Measurements from ENCODE around the gene CNTN4. TPM values are rescaled to one million over a fixed set of nuclear protein-coding genes. Genes with fewer than 3 reads are reported as not detected.

The CNTN4 gene
- total and polyA plus RNA-seq, 2 experiments from 2014 or later: 0.91 to 4.0 TPM

- no peaks in the 10 kb centered on the region for H4K20me1 ChIP-seq (replicated peaks; ENCODE audit: insufficient read depth)
- H3K4me2 ChIP-seq: no peak overlapping the region
- DNase-seq (ENCODE audit: low spot score) (peak; percentile 45), ATAC-seq (no peak)
- H3K36me3 Mint-ChIP-seq (ENCODE audit: low read depth): peaks cover 34% of the 10 kb centered on the region
- no peak overlapping the region for H3K27ac Mint-ChIP-seq
- no peak overlapping the region for H3K4me3 ChIP-seq
- no peaks in the 10 kb centered on the region for H3F3A ChIP-seq (replicated peaks; ENCODE audit: low read depth)
- TF ChIP-seq ZNF114 (CRISPR knock-in tag; IDR thresholded peaks at IDR 0.05) (no peak), REST (IDR thresholded peaks at IDR 0.05; ENCODE audit: unreplicated experiment) (peak; percentile 76)
- H3K27me3 ChIP-seq (ENCODE audit: insufficient read depth): no peaks in the 10 kb centered on the region
- H3K4me3 Mint-ChIP-seq: no peak overlapping the region
- no peaks in the 10 kb centered on the region for H3K79me2 ChIP-seq (replicated peaks; ENCODE audit: insufficient read depth)
- no peak overlapping the region for H3K27ac ChIP-seq (ENCODE audit: low read depth)
- H3K4me1 Mint-ChIP-seq: no peaks in the 10 kb centered on the region
- H3K9me3 Mint-ChIP-seq: peaks cover 97% of the 10 kb centered on the region
- H3K9me2 ChIP-seq (ENCODE audit: insufficient read depth): no peaks in the 10 kb centered on the region
- H2AFZ ChIP-seq: no peak overlapping the region
- H3K27me3 Mint-ChIP-seq (ENCODE audit: insufficient read depth, low read depth, poor library complexity): peaks cover under 1% of the 10 kb centered on the region
- H3K4me1 ChIP-seq (ENCODE audit: insufficient read depth): no peaks in the 10 kb centered on the region
- H3K36me3 ChIP-seq (ENCODE audit: insufficient read depth): no peaks in the 10 kb centered on the region
Measured at GRCh38 chr3:2810723-2811122, 712.1 kb downstream of the CNTN4 start.

DNA sequence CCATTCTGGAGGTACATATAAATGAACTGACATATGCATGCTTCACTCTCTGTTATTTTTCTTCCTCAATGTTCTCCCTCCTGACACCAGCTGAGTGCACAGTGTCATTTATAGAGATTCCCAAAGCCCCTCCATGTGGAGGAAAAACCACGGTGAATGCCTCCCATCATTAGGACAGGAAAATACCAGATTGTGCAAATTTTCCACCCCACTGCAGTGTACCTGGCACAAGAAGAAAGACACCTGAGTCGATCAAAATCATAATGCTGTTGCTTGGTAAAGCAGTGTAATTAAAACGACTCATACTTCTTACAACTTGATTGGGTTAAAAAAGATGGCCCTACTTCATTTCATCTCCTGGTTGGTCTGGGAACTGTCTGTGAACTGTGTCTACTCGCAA lies 720.9 kb downstream of the CNTN4 start:
- Histone ChIP-seq H2AFZ (no peak overlapping the region), H3K4me2 (no peak overlapping the region), H3K27ac (ENCODE audit: low read depth) (no peak overlapping the region), H3K9me2 (ENCODE audit: insufficient read depth) (peaks cover 9% of the 10 kb centered on the region; the same call in 1 of the 2 replicates), H3K79me2 (replicated peaks; ENCODE audit: insufficient read depth) (no peaks in the 10 kb centered on the region), H3F3A (replicated peaks; ENCODE audit: low read depth) (no peaks in the 10 kb centered on the region), H4K20me1 (replicated peaks; ENCODE audit: insufficient read depth) (no peaks in the 10 kb centered on the region), H3K4me3 (no peak overlapping the region), H3K36me3 (ENCODE audit: insufficient read depth) (no peaks in the 10 kb centered on the region), H3K4me1 (ENCODE audit: insufficient read depth) (no peaks in the 10 kb centered on the region), H3K27me3 (ENCODE audit: insufficient read depth) (no peaks in the 10 kb centered on the region)
- ATAC-seq: no peak
- DNase-seq (ENCODE audit: low spot score): no peak
- Mint-ChIP-seq H3K9me3 (peaks cover 97% of the 10 kb centered on the region), H3K27ac (no peak overlapping the region), H3K4me3 (no peak overlapping the region), H3K27me3 (ENCODE audit: insufficient read depth, low read depth, poor library complexity) (peaks cover 2% of the 10 kb centered on the region), H3K36me3 (ENCODE audit: low read depth) (peaks cover 8% of the 10 kb centered on the region; the same call in 2 of the 3 replicates), H3K4me1 (no peaks in the 10 kb centered on the region)
- no peak for TF ChIP-seq EZH2phosphoT487 (IDR thresholded peaks at IDR 0.05; ENCODE audit: unreplicated experiment)
- TF ChIP-seq ZNF462 (CRISPR knock-in tag; IDR thresholded peaks at IDR 0.05): no peak
- TF ChIP-seq ZNF331 (CRISPR knock-in tag; IDR thresholded peaks at IDR 0.05; ENCODE audit: low read depth): no peak
- TF ChIP-seq, protein P1, sequence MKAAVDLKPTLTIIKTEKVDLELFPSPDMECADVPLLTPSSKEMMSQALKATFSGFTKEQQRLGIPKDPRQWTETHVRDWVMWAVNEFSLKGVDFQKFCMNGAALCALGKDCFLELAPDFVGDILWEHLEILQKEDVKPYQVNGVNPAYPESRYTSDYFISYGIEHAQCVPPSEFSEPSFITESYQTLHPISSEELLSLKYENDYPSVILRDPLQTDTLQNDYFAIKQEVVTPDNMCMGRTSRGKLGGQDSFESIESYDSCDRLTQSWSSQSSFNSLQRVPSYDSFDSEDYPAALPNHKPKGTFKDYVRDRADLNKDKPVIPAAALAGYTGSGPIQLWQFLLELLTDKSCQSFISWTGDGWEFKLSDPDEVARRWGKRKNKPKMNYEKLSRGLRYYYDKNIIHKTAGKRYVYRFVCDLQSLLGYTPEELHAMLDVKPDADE (IDR thresholded peaks at IDR 0.05): no peak
- no peak for TF ChIP-seq STAT1 (IDR thresholded peaks at IDR 0.05; ENCODE audit: unreplicated experiment)
- TF ChIP-seq POLR2AphosphoS5 (IDR thresholded peaks at IDR 0.05; ENCODE audit: low read depth): no peak

All from GM23338 (cell line).